ENCODE data around the gene MAPKAPK2.

The MAPKAPK2 gene

DNA sequence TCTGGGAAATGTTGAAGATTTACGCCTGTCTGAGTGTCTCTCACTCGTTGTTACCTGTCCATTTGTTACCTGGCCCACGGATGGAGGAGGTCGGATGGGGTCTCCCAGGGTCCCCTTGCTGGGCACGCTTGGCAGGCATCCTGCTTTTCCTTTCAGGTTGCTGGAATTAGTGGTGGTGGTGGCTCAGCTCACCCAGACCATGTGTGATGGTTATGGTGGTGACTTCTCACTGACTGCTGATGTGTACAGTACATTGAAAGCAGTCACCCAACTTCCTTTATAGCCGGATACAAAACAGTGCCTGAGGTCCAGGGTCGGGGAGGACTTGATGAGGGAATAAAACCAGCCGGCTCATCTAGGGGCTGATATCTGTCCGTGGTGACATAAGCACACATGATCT, 19.5 kb downstream of the MAPKAPK2 start:
- no peak for DNase-seq (ENCODE audit: low read depth)

DNA sequence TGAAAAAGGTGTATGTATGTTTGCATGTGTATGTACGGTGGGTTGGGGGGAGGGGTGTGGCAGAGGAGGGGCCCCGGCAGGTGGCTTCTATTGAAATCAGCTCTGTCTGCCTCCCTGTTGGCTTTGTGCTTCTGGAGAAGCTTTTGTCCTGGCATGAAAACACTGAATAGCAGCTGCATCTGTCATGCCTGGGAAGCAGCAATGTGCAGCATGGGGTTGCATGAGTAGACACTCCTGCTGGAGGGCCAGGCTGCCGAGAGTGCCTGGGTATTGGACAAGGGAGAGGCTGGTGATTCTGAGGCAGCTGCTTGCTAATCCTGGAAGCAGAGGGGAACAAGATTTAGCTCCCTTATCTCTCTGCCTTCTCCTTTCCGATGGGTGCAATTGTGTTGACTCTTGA, 20.5 kb downstream of the MAPKAPK2 start:
- no peak for DNase-seq (ENCODE audit: low read depth)

DNA sequence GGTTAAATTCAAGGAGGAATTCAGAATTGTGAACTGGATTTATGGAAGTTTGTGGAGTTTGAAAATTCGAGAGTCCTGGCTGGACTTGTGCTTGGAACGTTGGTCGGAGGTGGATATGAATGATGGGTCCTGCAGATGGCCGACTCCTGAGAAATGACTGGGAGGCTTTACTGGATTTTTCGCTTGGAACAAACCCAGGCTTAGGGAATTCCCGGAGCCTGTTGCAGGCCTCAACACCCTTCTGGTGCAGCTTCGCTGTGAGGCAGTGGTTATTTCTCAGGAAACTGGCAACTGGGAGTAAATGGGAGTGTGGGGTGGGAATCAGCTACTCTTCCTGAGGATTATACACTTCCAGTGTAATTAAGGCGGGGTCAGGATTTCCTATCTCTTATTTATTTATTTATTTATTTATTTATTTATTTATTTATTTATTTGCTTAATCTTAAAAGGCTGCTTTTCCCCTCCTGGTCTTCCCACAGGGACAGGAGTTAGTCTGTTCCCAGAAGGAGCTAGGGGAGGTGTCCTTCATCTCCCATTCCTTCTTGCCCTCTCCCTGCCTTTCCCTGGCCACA, 21.1 kb downstream of the MAPKAPK2 start:
- DNase-seq (ENCODE audit: low read depth): no peak

DNA sequence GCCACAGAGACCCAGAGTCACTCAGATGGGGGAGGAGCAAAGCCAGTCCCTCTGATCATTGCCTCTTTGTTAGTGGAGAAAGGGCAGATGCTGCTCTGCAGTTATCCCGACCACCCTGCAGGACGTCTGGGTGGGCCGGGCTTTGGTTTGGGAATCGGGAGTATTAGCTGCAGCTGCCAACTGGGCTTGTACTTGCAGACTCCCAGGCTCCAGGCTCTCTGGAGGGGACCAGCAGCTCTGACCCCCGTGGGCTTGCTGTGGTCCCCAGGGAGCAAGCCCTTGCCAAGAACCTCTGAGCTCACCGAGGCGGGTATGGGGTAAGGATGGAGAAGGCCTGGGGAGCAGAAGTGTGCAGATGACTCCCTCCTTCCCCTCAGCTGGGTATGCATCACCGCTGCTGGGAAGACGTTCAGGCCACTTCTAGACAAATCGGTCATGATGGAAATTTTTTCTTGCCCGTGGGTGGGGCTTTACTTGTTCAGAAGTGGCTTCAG, 21.6 kb downstream of the MAPKAPK2 start:
- peak; percentile 28 for DNase-seq (ENCODE audit: low read depth)

DNA sequence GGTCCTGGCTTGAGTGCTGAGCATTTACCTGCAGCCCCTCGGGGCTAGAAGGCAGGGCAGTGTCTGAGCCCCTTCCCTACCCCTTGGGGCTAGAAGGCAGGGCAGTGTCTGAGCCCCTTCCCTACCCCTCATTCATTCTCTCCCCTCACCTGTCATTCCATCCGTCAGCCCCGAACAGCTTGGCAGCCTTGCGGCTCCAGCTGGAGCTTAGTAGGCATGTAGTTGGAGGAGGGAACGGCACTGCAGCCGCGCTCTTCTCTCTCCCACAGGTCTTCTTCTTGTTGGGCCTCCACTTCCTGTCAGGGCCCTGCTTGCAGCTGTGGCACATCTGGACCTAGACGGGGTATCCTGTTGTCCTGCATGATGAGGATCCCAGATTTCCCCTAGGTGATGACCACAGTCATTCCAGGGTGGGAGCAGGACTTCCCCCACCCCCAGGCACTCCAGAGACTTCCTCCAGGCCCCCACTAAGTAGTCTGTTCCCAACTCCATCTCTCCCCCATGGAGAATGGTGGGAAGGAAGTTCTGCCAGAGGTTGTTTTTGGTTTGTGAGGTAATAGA, 22.2 kb downstream of the MAPKAPK2 start:
- no peak for DNase-seq (ENCODE audit: low read depth)

DNA sequence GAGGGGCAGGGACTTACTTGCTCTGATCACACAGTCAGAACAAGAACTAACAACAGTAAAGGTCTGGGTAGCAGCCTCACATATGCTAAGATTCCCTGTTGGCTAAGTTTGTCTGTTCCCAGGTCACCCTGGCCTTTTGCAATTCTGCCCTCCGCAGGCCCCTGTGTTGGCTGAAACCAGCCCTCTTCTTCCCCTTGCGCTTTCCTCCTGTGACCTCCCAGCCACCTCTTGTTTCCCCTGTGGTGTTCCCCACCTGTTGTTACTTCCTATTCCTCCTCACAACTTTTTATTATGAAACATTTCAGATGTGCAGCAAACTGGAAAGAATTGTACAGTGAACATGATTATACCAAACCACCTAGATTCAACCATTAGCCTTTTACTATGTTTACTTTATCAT, 23.4 kb downstream of the MAPKAPK2 start:
- no peak for DNase-seq (ENCODE audit: low read depth)

DNA sequence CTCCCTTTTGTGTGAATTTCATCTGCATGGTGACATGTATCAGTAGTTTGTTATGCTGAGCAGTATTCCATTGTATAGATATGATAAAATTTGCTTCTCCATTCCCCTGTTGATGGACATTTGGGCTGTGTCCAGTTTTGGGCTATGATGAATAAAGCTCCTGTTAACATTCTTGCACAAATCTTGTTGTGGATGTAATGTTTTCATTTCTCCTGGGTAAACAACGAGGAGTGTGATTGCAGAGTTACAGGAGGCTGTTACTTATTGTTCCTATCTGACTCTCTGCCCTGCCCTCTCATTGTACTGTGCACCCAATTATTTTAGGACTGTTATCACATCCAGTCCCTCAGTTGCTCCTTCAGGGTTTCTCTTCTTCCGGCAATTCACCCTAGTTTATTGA, 24.2 kb downstream of the MAPKAPK2 start:
- no peak for DNase-seq (ENCODE audit: low read depth)

DNA sequence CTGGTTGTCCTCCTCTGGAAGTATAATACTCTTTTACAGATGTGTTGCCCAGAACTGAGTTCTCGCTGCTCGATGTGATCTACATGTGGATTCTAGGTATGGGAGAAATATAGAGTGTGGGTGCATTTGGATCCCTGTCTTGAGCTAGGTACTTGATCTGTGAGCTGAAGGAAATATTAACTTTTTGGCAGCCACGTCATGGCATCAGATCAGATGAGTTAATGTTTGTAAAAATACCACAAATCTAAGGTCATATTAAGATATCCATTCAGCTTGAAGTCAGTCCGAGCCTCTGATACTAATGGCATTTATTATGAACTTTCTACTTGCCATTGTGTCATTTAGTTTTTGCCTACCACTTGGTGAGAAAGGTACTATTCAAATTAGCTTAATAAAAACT, 24.6 kb downstream of the MAPKAPK2 start:
- no peak for DNase-seq (ENCODE audit: low read depth)

DNA sequence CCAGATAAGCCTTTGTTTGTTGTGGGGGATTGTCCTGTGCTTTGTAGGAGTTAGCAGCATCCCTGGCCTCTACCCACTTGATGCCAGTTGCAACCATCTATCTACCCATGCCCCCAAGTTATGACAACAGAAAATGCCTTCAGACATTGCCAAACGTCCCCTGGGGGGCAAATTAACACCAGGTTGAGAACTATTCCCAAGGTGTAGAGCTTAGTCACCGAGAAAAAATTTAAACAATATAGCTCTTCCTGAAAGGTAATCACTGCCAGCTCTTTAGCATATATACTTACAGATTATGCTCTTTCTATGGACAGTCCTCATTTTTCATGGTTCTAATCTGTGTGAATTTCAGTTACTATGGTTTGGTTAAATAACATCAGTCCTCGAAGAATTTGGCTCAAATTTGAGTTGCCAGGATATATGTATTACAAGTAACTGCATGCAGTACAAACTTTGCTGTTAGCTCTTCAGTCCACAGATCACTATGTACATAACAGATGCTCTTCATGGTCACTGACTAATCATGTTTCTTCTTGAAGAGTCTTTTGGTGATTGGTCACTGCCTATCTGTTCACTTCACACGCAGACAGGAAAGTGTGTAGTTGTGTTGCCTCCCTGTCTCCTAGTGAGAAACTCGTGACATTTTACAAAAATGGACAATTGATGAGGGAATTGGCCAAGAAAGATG, 25.2 kb downstream of the MAPKAPK2 start:
- no peak for DNase-seq (ENCODE audit: low read depth)

DNA sequence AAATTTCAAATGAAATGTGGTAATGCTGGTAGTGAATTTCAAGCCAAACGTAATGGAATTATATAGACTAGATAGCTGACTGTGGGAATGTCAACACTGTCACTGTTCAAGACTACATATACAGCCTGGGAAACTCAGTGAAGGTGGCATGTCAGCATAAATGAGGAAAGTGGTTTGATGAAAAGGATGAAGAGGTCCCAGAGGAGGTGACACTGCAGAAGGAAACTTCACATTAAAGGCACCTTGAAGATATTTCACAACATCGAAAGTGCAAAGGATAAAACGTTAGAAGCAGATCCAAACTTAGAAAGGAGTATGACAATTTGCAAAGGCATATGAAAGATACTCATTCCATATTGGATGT, 25.7 kb downstream of the MAPKAPK2 start:
- DNase-seq (ENCODE audit: low read depth): no peak

DNA sequence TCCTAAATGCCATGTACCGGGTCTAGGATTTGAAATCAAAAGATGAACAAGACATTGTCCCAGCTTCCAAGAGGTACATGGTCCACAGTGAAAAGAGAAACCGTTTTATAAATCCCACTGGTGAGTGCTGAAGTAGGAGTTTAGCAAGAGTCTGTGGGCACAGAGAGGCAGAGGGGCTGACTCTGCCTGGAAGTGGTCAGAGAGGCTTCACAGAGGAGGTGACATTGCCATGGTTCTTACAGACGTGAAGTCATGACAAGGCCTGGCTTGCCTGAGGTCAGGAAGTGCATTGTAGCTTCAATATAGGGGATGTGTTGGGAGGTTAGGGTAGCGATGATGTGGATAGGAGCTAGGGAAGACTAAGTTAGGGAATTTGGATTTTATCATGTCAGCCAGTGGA, 28.4 kb downstream of the MAPKAPK2 start:
- DNase-seq (ENCODE audit: low read depth): no peak

DNA sequence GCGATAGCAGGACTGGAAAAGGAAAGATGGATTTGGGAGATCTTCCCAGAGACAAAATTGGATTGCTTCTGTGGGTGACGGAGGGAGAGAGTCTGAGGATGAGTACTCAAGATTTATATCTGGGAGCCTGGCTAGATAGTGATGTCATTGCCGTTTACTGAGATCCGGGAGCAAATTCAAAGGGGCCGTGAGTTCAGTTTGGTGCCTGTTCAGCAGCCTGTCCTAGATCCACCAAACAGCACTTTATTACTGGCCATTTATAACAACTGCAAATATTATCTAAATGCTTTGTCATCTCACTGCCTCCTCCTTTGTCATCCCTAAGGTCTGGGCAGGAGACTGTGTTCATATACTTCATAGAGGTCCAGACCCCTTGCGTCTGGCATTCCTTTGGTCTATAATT, 29.2 kb downstream of the MAPKAPK2 start:
- no peak for DNase-seq (ENCODE audit: low read depth)

DNA sequence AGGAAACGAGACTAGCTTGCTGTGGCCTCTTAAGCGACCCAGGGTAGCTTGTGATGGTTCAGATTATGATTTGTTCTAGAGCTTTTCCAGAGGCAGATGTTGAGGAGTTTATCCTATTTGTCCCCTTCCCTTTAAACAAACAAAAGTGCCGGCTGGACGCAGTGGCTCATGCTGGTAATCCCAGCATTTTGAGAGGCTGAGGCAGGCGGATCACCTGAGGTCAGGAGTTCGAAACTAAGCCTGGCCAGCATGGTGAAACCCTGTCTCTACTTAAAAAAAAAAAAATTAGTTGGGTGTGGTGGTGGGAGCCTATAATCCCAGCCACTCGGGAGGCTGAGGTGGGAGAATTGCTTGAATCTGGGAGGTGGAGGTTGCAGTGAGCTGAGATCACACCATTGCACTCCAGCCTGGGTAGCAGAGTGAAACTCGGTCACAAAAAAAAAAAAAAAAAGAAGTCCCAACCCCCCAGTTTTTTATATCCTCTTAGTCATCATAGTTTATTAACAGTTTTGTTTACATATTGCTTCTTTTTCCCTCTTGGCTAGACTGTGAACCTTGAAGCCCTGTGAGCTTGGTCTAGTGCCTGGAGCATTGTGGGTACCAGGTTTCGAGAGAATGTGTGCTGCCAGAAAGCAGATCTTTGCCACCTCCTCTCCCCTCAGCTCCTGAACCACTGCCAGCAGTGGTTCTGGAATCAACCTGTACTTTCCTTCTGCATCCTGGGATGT, 29.8 kb downstream of the MAPKAPK2 start:
- DNase-seq (ENCODE audit: low read depth): no peak

DNA sequence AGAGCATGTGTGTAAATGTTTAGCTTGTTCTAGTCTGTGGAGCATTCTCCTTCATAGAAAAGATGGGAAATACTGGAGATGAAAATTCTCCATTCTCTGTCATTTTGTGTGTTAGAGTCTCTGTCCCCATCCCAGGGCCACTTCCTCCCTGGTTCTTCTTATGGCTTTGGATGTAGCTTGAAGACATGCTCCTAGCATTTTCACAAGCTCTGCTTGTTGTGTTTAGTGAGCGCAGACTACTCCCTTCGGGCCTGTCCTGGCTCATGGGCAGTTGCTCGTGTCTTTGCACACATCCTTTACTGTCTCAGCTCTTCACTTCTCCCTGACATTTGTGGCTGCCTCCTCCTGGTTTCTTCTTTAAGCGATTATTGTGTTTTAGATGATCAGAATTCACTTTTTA, 30.4 kb downstream of the MAPKAPK2 start:
- DNase-seq (ENCODE audit: low read depth): no peak

DNA sequence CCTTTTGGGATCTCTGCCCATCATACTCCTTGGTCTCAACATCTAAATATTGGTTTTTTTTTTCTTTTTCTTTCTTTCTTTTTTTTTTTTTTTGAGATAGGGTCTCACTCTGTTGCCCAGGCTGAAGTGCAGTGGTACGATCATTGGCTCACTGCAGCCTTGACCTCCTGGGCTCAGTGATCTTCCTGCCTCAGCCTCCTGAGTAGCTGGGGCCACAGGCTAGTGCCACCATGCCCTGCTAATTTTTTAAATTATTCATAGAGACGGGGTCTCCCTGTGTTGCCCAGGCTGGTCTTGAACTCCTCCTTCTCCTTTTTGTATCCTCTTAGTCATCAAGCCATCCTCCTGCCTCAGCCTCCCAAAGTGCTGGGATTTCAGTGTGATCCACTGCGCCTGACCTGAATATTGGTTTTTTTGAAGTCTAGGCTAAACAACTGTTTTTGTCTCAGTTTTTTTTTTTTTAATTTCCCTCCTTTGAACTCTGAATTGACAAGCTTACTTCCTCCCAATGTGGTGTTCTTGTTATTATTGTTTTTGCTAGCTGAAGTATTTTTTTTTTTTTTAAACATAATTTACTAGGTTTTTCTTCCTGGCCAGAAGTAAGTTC, 30.9 kb downstream of the MAPKAPK2 start:
- no peak for DNase-seq (ENCODE audit: low read depth)

DNA sequence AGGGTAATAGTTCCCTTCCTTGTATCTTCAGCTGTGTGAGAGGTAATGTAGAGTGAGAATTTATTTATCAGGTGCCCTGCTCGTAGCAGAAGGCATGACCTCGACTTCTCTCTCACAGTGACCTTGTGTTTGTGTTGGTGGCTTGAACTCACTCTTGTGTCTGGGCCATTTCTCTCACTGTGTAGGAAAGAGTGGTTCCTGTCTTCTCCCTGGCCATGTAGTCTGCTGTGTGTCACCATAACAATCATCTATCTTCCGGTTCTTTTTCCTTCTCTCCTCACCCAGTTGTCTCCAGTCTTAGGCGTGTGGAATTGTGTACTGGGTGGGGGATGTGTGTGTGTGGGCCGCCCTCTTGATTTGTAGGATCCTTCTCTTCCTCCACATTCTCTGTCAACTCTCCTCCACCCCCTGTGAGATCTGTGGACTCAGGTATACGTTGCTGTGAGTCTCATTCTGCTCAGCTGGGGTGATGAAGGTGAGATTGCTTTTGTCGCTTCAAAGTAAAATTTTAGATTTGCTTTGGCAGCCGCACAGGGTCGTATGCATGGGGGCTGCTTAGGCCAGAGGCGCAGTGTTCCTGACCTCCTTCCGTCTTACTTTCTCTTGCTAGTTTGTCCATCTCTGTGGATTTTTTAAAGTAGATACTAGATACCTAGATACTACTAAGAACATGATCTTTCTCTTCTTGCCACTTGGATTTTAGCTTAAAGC, 31.6 kb downstream of the MAPKAPK2 start:
- no peak for DNase-seq (ENCODE audit: low read depth)

DNA sequence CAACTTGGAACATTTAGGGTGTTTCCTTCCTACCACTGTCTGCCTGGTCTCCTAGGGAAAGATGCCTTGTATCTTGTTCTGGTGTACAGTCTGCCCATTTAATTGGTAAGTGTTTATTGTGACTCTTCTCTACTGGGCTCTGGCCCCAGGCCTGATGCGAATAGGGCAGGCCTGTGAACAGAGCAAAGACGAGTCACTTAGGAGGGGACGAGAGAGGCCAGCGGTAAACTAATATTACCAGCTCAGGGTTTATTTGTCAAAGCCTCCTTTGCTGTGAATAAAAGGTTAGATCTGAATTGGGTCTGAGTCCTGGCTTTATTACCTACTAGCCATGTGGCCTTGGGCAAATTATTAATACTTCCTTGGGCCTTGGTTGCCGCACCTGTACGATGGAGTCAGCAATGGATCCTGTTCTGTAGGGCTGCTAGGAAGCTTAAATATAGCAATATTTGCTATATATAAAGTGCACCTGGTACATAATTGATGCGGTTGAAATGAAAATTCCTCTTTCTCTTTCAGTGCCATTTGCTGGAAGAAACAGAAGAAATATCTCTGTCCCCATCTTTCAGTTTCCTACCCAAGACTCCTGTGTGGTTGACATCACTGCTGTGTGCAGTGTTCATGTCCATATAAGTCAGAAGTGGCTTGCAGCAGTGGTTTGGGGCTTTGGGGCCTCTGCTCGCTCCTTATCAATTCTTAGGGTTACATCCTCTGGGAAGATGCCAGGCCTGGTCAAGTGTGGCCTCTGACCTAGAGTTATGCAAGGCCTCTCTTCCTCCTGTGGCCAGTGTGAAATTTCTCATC, 32.4 kb downstream of the MAPKAPK2 start:
- no peak for DNase-seq (ENCODE audit: low read depth)

DNA sequence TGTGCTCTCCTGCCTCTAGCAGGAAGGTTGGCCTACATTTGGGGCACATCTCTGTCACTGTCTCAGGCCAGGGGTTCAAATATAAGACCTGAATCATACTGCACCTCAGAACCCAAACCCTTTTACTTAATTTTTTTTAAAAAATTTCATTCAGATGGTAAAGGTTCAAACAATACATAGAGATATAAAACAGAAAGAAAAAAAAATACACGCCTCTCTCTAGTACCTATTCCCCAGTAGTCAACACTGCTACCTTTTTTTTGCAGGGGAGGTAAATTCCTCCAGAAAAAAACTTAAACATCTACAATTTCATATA, 32.9 kb downstream of the MAPKAPK2 start:
- no peak for DNase-seq (ENCODE audit: low read depth)

DNA sequence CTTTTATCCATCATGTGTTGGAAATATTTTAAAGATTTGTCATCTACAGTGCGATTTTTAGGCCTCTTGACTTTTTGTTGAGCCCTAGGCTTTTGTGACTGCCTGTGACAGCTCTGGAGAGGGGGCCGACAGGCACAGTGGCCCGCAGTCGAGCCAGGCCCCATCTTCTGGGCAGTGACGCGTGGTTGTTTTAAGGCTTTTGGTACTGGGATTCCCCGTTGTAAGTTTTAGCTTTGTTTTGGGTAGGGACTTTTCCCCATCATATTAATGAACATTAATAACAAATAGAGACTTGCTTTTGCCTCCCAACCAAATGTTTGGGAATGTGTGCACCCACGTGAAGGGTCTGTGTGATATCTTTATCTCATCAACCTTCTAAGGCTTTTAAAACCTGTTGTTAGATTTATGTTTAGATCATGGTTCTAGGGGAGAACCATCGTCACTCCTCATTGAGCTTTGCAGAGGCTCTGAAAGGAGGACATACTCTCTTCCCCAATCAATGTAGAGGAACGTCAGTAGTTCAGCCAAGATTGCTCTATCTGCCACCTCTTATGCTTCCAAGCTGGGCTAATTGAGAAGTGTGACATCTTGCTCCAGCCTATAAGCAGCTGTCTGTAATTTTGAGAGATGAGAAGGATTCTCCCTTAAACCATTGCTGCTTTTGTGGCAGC, 34.6 kb downstream of the MAPKAPK2 start:
- DNase-seq (ENCODE audit: low read depth): no peak

DNA sequence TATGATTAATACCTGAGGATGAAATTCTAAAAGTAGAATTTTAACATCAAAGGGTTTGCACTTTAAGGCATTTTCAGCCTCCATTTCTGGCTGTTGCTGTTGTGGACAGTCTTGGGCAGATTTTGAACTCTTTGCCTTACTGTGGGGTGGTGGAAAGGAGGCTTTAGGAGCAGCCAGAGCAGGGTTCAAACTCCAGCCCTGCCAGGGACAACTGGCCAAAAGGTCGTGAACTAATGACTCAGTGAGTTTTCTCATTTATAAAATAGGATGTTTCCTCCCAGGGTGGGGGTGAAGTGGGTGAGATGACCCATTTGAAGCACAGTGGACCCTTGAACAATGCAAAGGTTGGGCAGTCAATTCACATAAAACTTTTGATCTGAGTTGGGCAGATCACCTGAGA, 36.7 kb downstream of the MAPKAPK2 start:
- no peak for DNase-seq (ENCODE audit: low read depth)

Data from stimulated activated CD8-positive, alpha-beta memory T cell treated with anti-CD3 and anti-CD28 coated beads, Interleukin-7, amount 100 ng/mL, for 24 hours (primary cell).